CD1c-positive myeloid dendritic cell (primary cell): ENCODE data around the gene SUPT3H.
A peak's percentile ranks its signal among the peaks of the same experiment; 100 is the strongest.

ENCODE experiments used
- DNase-seq: peaks from one replicate; pipeline ENCODE4 v3.0.0-alpha.2; 2016; ENCODE audit errors: extremely low spot score

The SUPT3H gene

GRCh38 chr6:45002390-45003105 lies 375.2 kb downstream of the SUPT3H start:
- DNase-seq = no peak

GRCh38 chr6:45001663-45002062 lies 376.1 kb downstream of the SUPT3H start:
- no peak for DNase-seq

- no peak for DNase-seq
These were observed 376.9 kb downstream of the SUPT3H start for GRCh38 chr6:45000833-45001232.

- DNase-seq = no peak
These were observed 378.7 kb downstream of the SUPT3H start for GRCh38 chr6:44999066-44999465.

- DNase-seq = no peak
These were observed 382.1 kb downstream of the SUPT3H start for GRCh38 chr6:44995486-44996132.

- peak; percentile 21 for DNase-seq
These were observed 388.3 kb downstream of the SUPT3H start for GRCh38 chr6:44989391-44989790.

- no peak for DNase-seq
These were observed 392.7 kb downstream of the SUPT3H start for GRCh38 chr6:44985006-44985405.

GRCh38 chr6:44983467-44984365 lies 394.0 kb downstream of the SUPT3H start:
- DNase-seq = no peak

- DNase-seq = no peak
These were observed 396.9 kb downstream of the SUPT3H start for GRCh38 chr6:44980841-44981240.

- DNase-seq = no peak
These were observed 400.8 kb downstream of the SUPT3H start for GRCh38 chr6:44976677-44977641.

- DNase-seq = no peak
These were observed 403.2 kb downstream of the SUPT3H start for GRCh38 chr6:44974511-44974910.

GRCh38 chr6:44972709-44973108 lies 405.0 kb downstream of the SUPT3H start:
- no peak for DNase-seq

GRCh38 chr6:44969446-44970185 lies 408.1 kb downstream of the SUPT3H start:
- DNase-seq = no peak

GRCh38 chr6:44967481-44967880 lies 410.3 kb downstream of the SUPT3H start:
- DNase-seq = no peak

- peak; percentile 53 for DNase-seq
These were observed 411.2 kb downstream of the SUPT3H start for GRCh38 chr6:44966449-44967092.

GRCh38 chr6:44965708-44966107 lies 412.0 kb downstream of the SUPT3H start:
- no peak for DNase-seq

- peak; percentile 16 for DNase-seq
These were observed 416.8 kb downstream of the SUPT3H start for GRCh38 chr6:44960898-44961297.

GRCh38 chr6:44959651-44960050 lies 418.1 kb downstream of the SUPT3H start:
- no peak for DNase-seq

- no peak for DNase-seq
These were observed 420.6 kb downstream of the SUPT3H start for GRCh38 chr6:44957156-44957555.

- DNase-seq = no peak
These were observed 421.3 kb downstream of the SUPT3H start for GRCh38 chr6:44956396-44956795.
